ENCODE measurements around the gene ARHGEF17.

The ARHGEF17 gene

GRCh38 chr11:73353422-73353821 lies 45.3 kb downstream of the ARHGEF17 start:
- DNase-seq (ENCODE audit: low read depth in 2 of 2): no peak

GRCh38 chr11:73355109-73355508 lies 47.0 kb downstream of the ARHGEF17 start:
- no peak for DNase-seq (ENCODE audit: low read depth in 2 of 2)

- DNase-seq (ENCODE audit: low read depth in 2 of 2): no peak
These were observed 49.1 kb downstream of the ARHGEF17 start for GRCh38 chr11:73356979-73357860.

GRCh38 chr11:73358071-73358470 lies 50.0 kb downstream of the ARHGEF17 start:
- DNase-seq (ENCODE audit: low read depth in 2 of 2): no peak

- no peak for DNase-seq (ENCODE audit: low read depth in 2 of 2)
These were observed 51.3 kb downstream of the ARHGEF17 start for GRCh38 chr11:73359341-73359740.

GRCh38 chr11:73359930-73360742 lies 52.1 kb downstream of the ARHGEF17 start:
- DNase-seq (ENCODE audit: low read depth in 2 of 2): peak in 1 of 2 donors; percentile 10

- no peak for DNase-seq (ENCODE audit: low read depth in 2 of 2)
These were observed 52.8 kb downstream of the ARHGEF17 start for GRCh38 chr11:73360743-73361369.

GRCh38 chr11:73361953-73362776 lies 54.1 kb downstream of the ARHGEF17 start:
- DNase-seq (ENCODE audit: low read depth in 2 of 2): no peak

- DNase-seq (ENCODE audit: low read depth in 2 of 2): no peak
These were observed 55.1 kb downstream of the ARHGEF17 start for GRCh38 chr11:73363147-73363546.

GRCh38 chr11:73365352-73366264 lies 57.5 kb downstream of the ARHGEF17 start:
- no peak for DNase-seq (ENCODE audit: low read depth in 2 of 2)

- DNase-seq (ENCODE audit: low read depth in 2 of 2): no peak
These were observed 58.2 kb downstream of the ARHGEF17 start for GRCh38 chr11:73366265-73366610.

- DNase-seq (ENCODE audit: low read depth in 2 of 2): no peak
These were observed 58.9 kb downstream of the ARHGEF17 start for GRCh38 chr11:73366953-73367352.

GRCh38 chr11:73367482-73368024 lies 59.5 kb downstream of the ARHGEF17 start:
- DNase-seq (ENCODE audit: low read depth in 2 of 2): no peak

GRCh38 chr11:73372375-73372993 lies 64.4 kb downstream of the ARHGEF17 start:
- DNase-seq (ENCODE audit: low read depth in 2 of 2): no peak

- DNase-seq (ENCODE audit: low read depth in 2 of 2): no peak
These were observed 66.1 kb downstream of the ARHGEF17 start for GRCh38 chr11:73374151-73374550.

- DNase-seq (ENCODE audit: low read depth in 2 of 2): no peak
These were observed 67.7 kb downstream of the ARHGEF17 start for GRCh38 chr11:73375830-73376159.

- DNase-seq (ENCODE audit: low read depth in 2 of 2): peak; percentile 91 to 94
These were observed 68.2 kb downstream of the ARHGEF17 start, which contains the start of gene RELT for GRCh38 chr11:73376160-73376802. TSS of gene RELT (plus strand) at chr11:73376399. CDS start at chr11:73389137, 12,738 bp downstream.

GRCh38 chr11:73376803-73377629 lies 68.9 kb downstream of the ARHGEF17 start:
- DNase-seq (ENCODE audit: low read depth in 2 of 2): peak; percentile 31 to 54
